ENCODE data around the gene RYR1.

The RYR1 gene

DNA sequence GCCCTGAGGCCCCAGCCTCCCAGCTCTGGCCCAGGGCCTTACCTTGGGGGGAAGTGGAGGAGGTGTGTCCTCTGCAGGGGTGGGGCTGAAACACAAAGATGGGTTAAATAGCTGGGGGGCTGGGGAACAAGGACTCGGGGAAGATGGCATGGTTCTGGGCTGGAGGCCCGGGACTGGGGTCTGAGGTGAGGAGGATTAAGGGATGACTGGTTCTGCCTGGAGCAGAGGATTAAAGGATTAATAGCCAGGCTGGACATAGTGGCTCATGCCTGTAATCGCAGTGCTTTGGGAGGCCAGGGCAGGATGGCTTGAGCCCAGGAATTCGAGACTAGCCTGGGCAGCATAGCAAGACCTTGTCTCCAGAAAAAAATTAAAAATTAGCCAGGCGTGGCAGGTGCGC is 172.6 kb downstream of the RYR1 start:
- no peak overlapping the region for H3K27ac Mint-ChIP-seq
- peaks cover 20% of the 10 kb centered on the region for H3K27me3 Mint-ChIP-seq (ENCODE audit: low read depth, poor library complexity)
- DNase-seq = no peak
- H3K9me3 Mint-ChIP-seq = no peaks in the 10 kb centered on the region
- H3K4me1 Mint-ChIP-seq = no peaks in the 10 kb centered on the region
- H3K4me3 Mint-ChIP-seq = no peak overlapping the region
- no peaks in the 10 kb centered on the region for H3K36me3 Mint-ChIP-seq (ENCODE audit: low read depth)
- TF ChIP-seq, protein P1, sequence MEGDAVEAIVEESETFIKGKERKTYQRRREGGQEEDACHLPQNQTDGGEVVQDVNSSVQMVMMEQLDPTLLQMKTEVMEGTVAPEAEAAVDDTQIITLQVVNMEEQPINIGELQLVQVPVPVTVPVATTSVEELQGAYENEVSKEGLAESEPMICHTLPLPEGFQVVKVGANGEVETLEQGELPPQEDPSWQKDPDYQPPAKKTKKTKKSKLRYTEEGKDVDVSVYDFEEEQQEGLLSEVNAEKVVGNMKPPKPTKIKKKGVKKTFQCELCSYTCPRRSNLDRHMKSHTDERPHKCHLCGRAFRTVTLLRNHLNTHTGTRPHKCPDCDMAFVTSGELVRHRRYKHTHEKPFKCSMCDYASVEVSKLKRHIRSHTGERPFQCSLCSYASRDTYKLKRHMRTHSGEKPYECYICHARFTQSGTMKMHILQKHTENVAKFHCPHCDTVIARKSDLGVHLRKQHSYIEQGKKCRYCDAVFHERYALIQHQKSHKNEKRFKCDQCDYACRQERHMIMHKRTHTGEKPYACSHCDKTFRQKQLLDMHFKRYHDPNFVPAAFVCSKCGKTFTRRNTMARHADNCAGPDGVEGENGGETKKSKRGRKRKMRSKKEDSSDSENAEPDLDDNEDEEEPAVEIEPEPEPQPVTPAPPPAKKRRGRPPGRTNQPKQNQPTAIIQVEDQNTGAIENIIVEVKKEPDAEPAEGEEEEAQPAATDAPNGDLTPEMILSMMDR (IDR thresholded peaks at IDR 0.05) = no peak

DNA sequence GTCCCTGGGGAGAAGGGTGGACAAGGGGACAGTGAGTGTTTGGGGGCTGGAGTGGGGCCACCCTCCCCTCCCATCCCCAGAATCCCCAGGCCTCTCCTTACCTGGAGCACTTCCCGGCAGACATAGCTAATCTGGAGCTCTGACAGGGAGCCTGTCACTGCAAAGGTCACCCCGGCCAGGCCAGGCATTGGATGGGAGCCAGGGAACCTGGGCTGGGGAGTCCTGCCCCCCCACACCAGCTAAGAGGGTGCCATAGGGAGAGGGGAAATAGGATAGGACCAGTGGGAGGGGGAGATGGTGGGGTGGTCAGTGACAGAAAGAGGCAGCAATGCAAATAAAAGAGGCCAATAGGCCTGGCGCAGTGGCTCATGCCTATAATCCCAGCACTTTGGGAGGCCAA is 180.8 kb downstream of the RYR1 start:
- peaks cover 10% of the 10 kb centered on the region for H3K27me3 Mint-ChIP-seq (ENCODE audit: low read depth, poor library complexity)
- TF ChIP-seq, protein P1 (IDR thresholded peaks at IDR 0.05) = no peak
- H3K4me1 Mint-ChIP-seq = peaks cover 36% of the 10 kb centered on the region
- no peaks in the 10 kb centered on the region for H3K9me3 Mint-ChIP-seq
- no peak for DNase-seq
- H3K36me3 Mint-ChIP-seq (ENCODE audit: low read depth) = no peaks in the 10 kb centered on the region
- no peak overlapping the region for H3K27ac Mint-ChIP-seq
- H3K4me3 Mint-ChIP-seq = no peak overlapping the region

DNA sequence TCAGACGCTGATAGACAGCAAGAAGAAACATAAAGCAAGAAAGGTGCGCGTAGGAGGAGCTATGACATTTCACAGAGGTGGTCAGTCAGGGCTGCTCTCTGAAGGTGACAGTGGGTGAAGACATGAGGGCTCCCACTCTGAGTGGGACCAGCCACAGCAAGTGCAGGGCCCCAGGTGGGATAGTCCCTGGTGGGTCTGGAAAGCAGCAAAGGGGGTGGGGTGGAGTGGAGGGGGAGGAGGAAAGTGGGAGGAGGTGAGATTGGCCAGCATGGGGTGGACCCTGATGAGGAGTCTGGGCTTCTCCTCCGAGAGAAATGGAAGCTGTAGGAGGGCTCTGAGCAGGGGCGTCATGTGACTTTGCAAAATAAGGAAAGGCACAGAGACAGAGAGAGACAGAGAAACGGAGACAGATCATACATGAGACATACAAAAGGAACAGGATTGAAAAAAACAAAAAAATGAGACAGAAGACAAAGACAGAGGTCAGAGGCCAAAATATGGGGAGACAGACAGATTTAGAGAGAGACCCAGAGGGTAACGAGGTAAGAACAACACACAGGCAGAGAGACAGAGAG is 181.6 kb downstream of the RYR1 start:
- H3K9me3 Mint-ChIP-seq = no peaks in the 10 kb centered on the region
- H3K27me3 Mint-ChIP-seq (ENCODE audit: low read depth, poor library complexity) = peaks cover 7% of the 10 kb centered on the region
- no peaks in the 10 kb centered on the region for H3K36me3 Mint-ChIP-seq (ENCODE audit: low read depth)
- H3K4me1 Mint-ChIP-seq = peaks cover 44% of the 10 kb centered on the region
- TF ChIP-seq, protein P1 (IDR thresholded peaks at IDR 0.05) = no peak
- peak overlapping the region; percentile 50 for H3K27ac Mint-ChIP-seq
- DNase-seq = no peak
- no peak overlapping the region for H3K4me3 Mint-ChIP-seq

DNA sequence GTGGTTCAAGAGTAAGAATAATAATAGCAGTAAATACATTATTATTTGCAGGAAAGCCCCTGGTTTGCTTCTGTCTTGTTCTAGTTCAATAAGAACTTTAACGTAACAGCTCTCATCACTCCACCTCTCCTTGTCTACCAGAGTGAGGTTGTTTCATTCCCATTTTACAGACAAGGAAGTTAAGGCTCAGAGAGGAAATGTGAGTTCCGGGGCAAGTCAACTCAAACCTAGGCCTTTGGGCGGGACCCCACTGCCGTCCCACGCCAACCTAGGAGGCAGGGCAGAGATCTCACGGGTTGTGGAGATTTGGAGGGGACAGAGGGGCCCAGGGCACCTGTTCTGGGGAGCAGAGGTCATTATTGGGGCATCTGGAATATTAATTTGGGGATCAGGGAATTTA is 182.8 kb downstream of the RYR1 start:
- DNase-seq = no peak
- TF ChIP-seq, protein P1 (IDR thresholded peaks at IDR 0.05) = no peak
- Mint-ChIP-seq H3K27me3 (ENCODE audit: low read depth, poor library complexity) (peaks cover 4% of the 10 kb centered on the region), H3K36me3 (ENCODE audit: low read depth) (peaks cover under 1% of the 10 kb centered on the region), H3K4me1 (peaks cover 47% of the 10 kb centered on the region), H3K4me3 (no peak overlapping the region), H3K9me3 (no peaks in the 10 kb centered on the region), H3K27ac (no peak overlapping the region)

DNA sequence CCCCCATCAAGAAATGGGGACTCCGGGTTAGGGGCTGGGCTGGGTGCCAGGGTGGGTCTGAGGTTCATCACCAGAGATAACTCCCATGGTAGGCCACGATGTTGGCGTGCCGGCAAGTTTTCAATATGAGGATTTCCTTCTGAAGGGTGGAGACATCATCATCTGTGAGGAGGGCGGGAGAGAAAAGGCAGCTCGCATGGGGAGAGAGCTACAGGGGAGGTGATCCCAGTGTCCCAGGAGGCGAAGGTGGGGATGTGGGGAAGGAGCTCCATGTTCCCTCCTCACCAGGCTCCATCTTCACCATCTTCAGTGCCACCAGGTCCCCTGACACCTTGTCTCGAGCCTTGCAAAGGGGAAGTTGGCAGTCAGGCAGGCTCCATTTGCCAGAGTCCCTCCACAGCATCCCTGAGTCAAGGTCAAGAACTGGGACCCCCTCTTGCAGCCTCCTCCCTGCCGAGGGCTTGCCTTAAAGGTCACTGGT is 183.8 kb downstream of the RYR1 start:
- H3K9me3 Mint-ChIP-seq = no peaks in the 10 kb centered on the region
- peaks cover 7% of the 10 kb centered on the region for H3K27me3 Mint-ChIP-seq (ENCODE audit: low read depth, poor library complexity)
- no peak for DNase-seq
- TF ChIP-seq, protein P1 (IDR thresholded peaks at IDR 0.05) = no peak
- H3K27ac Mint-ChIP-seq = no peak overlapping the region
- H3K4me1 Mint-ChIP-seq = peaks cover 47% of the 10 kb centered on the region
- peak overlapping the region; percentile 66 for H3K4me3 Mint-ChIP-seq
- peaks cover 11% of the 10 kb centered on the region for H3K36me3 Mint-ChIP-seq (ENCODE audit: low read depth)

Data from nephron progenitor cell (in vitro differentiated cells).